Measurements from ENCODE around the gene RAB11FIP4.

RAB11FIP4 gene

DNA sequence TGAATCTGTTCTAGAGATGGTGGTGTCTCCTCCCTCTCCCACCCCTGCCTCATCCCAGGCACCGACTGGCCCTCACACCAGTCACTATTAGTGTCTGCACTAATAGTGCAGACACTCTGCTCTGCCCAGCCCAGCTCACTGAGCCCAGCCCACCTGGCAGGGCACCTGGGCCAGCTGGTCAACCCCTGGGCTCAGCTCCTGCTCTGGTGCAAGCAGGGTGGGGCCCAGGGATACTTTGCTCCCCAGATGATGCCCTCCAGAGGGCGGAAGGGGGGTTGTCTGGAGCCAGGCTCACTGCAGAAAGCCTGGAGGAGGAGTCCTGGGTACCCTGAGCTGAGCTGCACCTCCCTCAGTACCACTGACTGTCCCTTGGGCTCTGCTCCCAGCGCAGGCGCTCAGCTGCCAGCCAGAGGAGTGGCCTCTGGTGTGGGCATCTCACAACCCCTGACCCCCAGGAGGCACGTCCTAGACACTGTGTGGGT is 14.5 kb downstream of the RAB11FIP4 start:
- DNase-seq (ENCODE audit: low read depth), result no peak

DNA sequence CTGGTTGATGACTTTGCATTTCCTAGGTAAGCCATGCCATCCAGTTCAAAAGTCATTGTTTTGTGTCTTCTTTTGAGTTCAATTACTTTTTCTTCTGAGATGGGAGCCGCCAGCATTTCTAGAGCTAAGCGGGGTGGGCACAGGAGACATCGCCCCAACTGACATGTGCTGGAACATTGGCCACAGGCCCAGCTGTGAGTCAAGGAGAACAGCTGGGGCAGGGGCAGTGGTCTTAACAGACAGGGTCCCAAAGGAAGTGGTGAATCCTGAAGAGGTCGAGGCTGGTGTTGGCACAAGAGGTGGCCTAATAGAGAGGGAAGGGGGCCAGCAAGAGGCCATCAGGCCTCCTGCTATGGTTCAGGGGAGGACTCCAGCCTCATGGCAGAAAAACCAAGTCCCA is 17.1 kb downstream of the RAB11FIP4 start:
- DNase-seq (ENCODE audit: low read depth), result no peak

DNA sequence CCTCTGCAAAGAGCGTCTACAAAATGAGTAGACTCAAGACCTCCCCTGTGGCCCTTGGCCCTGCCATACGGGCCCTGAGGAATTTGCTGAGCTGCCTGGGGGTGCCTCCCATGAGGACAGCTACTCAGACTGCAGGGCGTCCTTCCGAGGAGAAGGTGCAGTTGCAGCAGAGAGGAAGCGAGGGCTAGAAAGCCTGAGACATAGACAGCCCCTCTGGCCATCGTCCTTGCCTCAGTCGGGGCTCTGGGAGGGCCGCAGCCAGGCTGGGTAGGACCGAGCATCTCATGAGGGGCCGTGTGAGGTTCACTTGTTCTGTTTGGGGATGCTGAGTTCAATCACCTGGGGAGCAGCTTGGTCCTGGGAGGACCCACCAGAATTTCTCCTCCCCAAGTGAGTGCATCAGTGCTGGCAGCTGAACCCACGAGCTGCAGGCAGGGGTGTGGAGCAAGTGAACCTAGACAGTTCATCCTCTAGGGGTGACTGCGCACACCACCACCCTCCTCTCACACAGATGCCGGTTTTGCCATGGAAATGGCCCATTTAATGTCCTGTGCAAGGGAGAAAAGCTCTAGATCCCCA is 20.3 kb downstream of the RAB11FIP4 start:
- DNase-seq (ENCODE audit: low read depth), result no peak

- no peak for DNase-seq (ENCODE audit: low read depth)
These were observed 21.0 kb downstream of the RAB11FIP4 start for GRCh38 chr17:31412511-31412910.

DNA sequence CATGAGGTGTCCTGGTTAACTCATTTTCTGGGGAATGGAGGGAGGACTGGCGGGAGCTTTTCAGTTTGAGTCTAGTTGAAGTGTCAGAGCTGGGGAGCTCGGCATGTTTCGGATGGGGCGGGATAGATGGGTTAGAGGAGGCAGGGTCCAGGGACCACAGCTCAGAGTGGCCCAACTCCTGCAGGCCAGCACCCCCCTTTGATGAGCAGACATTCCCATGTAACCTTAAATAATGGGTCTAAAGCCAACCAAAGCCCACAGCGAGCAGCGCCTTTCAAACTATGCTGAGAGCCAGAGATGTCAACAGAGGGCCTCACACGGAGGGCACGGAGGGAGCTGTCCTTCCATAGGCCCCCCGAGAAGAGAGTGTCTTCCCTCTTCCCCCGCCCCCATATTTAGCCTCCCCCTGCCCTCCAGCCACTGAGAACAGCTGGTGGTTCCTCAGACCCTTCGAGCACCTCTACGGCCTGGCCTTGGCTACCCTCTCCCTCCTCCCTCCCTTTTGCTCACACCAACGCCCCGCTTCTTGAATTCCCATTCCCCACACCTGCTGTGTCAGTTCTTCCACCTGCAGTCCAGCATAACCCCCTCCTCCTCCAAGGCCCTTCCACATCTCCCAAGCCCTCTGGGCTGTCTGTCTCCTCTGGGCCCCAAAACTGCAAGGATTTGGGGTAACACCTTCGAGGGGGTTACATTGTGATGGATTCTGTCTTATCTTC is 21.8 kb downstream of the RAB11FIP4 start:
- no peak for DNase-seq (ENCODE audit: low read depth)

- peak; percentile 75 for DNase-seq (ENCODE audit: low read depth)
These were observed 22.5 kb downstream of the RAB11FIP4 start for GRCh38 chr17:31413874-31414549.

GRCh38 chr17:31414550-31414918 is 23.1 kb downstream of the RAB11FIP4 start:
- no peak for DNase-seq (ENCODE audit: low read depth)

- no peak for DNase-seq (ENCODE audit: low read depth)
These were observed 23.6 kb downstream of the RAB11FIP4 start for GRCh38 chr17:31415004-31415454.

DNA sequence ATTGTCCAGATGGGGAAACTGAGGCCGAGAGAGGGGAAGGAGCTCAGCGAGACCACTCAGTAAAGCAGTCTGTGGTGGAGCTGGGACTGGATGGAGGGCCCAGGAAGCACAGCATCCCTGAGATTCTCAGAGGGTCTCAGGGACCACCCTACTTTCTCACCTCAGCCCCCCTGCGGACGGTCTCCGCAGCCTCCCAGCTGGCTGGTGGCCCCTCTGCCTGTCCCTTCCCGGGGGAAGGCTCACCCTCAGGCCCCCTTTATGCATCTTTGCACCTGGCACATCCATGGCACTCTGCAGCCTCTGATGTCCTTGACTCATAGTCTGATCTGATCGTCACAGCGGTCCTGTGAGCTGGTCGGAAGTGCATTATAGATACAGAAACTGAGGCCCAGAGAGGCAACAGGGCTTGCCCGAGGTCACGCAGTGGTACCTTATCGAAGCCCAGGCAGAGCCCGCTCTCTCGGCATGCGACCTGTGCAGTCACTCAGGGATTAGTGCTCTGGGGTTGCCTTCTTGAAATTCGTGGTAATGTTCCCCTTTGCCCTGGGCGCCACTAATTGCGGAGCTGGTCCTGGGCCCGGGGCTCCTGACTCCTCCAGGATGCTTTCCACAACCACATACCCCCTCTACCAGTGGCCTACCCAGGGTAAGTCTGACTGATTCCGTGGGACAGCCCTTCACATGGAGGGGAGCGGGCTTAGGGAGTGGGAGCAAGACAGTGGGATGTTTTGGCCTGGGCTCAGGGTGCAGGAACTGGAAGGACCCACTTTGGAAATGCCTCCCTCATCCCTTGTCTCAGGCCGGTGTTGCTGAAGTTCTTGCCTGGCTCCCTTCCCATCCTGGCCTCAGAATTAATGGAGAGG is 24.4 kb downstream of the RAB11FIP4 start:
- no peak for DNase-seq (ENCODE audit: low read depth)

DNA sequence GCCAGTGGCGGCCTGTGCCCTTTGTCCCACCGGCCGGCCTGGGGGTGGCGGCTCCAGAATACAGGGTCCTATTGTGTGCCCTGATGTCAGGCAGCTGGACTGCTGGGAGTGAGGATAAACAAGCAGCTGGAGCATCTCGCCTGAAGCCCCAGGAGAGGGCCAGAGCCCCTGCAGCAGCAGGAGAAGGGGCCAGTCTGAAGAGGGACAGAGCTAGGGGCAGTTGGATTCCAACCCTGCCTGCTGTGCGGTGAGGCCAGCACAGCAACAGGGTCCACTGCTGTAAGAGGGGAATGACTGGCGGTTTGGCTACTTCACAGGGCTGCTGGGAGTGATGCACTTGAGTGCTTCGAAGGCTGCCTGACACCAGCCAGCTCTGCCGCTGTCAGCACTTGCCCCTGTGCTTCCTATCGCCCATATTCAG is 25.0 kb downstream of the RAB11FIP4 start:
- DNase-seq (ENCODE audit: low read depth), result no peak

DNA sequence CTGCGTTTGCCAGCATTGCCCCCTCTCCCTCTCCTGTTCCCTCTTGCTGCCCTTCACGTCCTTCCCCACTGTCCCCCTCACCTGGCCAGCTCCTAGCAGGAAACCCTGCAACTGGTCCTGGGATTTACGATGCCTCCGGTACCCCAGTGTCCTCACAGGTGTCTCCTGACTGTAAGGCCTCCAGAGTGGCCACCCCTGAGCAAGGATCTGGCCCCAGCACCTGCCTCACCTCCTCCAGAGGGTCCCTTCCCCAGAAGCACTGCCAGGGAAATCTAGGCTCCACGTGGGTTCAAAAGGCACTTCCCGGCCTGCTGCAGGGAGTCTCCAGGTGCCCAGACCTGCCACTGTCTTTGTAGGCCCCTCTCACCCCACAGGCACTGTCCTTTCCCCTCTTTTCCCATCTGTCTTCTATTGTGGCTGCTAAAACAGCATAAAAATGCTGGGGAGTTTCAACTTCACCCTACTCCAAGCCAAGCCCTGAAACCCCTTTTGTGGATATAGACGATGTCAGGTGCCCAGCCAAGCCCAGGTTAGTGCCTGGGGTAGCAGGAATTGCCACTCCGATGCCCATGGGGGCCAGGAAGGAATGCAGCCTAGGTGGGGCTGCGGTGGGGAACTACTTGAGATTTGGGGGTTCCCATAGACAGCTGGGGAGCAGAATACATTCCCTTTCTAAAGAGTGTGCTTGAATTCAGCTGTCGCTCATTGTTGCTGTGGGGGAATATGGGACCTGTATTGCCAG is 25.7 kb downstream of the RAB11FIP4 start:
- DNase-seq (ENCODE audit: low read depth), result no peak

DNA sequence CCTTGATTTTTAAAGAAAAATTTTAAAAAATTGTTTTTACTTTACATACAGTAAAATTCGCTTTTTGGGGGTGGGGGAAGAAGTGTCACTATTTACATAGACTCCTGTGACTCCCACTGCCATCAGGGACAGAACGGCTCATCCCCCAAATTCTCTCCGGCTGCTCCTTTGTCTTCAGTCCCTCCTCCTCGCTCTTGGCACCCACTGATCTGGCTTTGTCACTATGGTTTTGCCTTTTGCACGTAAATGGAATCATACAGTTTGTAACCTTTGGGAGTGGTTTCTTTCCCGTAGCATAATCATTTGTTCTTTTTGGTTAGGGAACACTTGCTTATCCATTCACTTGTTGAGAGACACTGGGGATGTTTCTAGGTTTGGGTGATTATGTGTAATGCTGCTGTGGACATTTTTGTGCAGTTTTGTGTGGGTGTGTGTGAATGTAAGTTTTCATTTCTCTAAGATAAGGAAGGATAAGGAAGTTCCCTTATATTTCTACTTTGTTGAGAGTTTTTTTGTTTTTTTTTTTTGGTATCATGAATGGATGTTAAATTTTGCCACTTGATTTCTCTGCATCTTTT is 27.4 kb downstream of the RAB11FIP4 start:
- DNase-seq (ENCODE audit: low read depth), result no peak

DNA sequence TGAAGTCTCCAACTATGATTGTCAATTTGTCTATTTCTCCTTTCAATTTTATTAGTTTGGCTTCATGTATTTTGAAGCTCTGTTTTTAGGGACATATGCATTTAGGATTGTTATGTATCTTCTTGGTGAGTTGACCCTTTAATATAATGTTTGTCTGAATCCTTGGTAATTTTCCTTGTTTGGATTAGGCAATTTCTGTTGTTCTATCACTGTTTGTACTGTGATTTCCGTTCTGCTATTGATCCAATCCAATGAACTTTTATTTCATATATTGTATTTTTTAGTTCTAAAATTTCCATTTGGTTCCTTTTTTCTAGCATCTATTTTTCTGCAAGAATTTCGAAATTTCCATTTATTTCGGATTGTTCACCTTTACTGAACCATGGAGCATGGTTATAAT is 31.0 kb downstream of the RAB11FIP4 start:
- DNase-seq (ENCODE audit: low read depth), result no peak

GRCh38 chr17:31424944-31425281 is 33.4 kb downstream of the RAB11FIP4 start:
- no peak for DNase-seq (ENCODE audit: low read depth)

- DNase-seq (ENCODE audit: low read depth), result no peak
These were observed 34.0 kb downstream of the RAB11FIP4 start for GRCh38 chr17:31425282-31426040.

GRCh38 chr17:31427684-31428083 is 36.2 kb downstream of the RAB11FIP4 start:
- no peak for DNase-seq (ENCODE audit: low read depth)

DNA sequence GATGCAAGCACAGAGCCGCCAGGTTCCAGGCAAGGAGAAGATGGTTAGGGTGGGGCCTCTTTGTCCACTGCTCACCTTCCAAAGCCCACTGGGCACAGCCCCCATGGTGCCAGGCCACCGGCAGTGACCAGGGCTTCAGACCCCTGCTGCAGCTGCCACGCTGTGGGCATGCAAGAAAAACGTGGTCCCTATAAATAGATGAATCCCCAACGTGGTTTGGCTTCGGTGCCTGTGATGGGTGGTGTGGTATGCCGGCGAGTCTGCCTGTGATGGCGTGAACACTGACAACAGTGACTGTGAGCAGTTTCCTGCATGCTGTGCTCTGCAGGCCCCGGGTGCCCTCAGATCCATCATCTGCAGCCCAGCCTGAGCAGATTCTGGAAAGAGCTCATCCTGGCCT is 36.6 kb downstream of the RAB11FIP4 start:
- no peak for DNase-seq (ENCODE audit: low read depth)

DNA sequence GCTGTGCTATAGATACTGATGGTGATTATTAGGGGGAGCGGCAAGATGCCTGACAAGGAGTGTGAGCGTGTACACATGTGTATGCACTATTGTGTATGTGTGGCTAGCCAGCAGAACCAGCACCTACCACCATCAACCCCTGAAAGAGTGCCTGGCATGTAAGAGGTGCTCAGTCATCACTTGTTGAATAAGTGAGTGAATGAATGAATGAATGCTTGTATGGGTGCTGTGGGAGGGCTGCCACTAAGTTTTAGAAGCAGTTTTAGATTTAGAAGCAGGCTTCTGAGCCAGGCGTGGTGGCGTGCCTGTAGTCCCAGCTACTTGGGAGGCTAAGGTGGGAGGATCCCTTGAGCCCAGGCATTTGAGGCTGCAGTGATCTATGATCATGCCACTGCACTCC is 37.0 kb downstream of the RAB11FIP4 start:
- DNase-seq (ENCODE audit: low read depth), result no peak

DNA sequence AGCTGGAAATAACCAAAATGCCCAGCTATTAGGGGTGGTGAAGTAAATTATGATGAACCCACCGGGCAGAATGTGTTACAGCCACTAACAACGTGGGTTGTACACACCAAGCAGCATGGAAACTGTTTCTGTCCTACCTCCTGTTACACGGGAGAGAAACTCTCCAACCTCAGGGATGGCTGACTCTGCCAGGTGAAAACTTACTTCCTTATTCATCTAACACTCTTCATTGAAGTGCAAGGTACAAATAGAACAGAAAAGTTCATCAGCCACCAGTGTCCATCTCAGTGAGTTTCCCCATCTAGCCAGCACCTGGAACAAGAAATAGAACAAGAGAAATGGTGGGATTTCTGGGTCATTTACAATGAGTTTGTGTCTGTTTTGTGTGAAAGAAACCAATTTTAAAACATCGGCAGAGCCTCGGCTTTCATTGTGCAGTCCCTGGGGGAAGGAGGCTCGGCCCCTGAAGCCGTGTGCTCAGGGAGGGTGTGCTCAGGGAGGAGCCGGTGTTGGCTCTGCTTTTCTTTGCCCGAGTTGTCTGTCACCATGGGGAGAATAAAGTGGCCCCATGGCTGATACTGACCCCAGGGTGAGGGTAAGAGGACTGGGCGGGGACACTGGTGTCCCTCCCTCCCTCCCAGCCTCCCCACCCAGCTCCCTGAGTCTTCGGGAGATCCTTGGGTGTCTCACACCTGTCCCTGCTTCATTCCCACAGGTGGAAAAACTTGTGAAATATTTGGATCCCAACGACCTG is 39.8 kb downstream of the RAB11FIP4 start:
- DNase-seq (ENCODE audit: low read depth), result no peak

Measured in EH (cell line).